Liver (tissue), 10 donors: Measurements from ENCODE around the gene LGALS9C. TPM values are rescaled to one million over a fixed set of nuclear protein-coding genes. Genes with fewer than 3 reads are reported as not detected.
A peak's percentile ranks its signal among the peaks of the same experiment; 100 is the strongest.
"Not testable (repeated sequence)": the region's sequence is repeated elsewhere in the genome, so short reads cannot be mapped to it uniquely, and the experiment has no call there.

Experiments used
- DNase-seq: peaks from one replicate; pipeline ENCODE4 v3.0.0-alpha.2; 2017; ENCODE audit warnings: low spot score
- H3K27ac ChIP-seq, 2 donors: one replicate each; pipeline ENCODE4 v1.7.0; 2013; ENCODE audit warnings: inconsistent platforms in 2 of 2, low read length in 2 of 2, control low read depth in 1 of 2, low read depth in 1 of 2, mild to moderate bottlenecking in 1 of 2
- H3K27me3 ChIP-seq, 4 donors: one replicate each; pipeline versions ENCODE4 v1.6.1 to v1.7.0; 2013; ENCODE audit warnings: low read length in 3 of 4, inconsistent platforms in 1 of 4, mild to moderate bottlenecking in 1 of 4, moderate library complexity in 1 of 4; ENCODE audit not compliant: control insufficient read depth in 4 of 4, insufficient read depth in 4 of 4
- H3K36me3 ChIP-seq, 4 donors: one replicate each; pipeline versions ENCODE4 v1.6.1 to v1.7.0; 2013; ENCODE audit warnings: low read length in 3 of 4, mild to moderate bottlenecking in 3 of 4, low read depth in 1 of 4, moderate library complexity in 1 of 4; ENCODE audit not compliant: control insufficient read depth in 4 of 4, insufficient read depth in 3 of 4
- H3K4me1 ChIP-seq, 4 donors: one replicate each; pipeline versions ENCODE4 v1.6.1 to v1.7.0; 2013; ENCODE audit warnings: low read length in 3 of 4, mild to moderate bottlenecking in 3 of 4, moderate library complexity in 1 of 4; ENCODE audit not compliant: control insufficient read depth in 4 of 4, insufficient read depth in 4 of 4
- H3K4me3 ChIP-seq, 3 donors: one replicate each; pipeline versions ENCODE4 v1.6.1 to v1.7.0; 2013; ENCODE audit warnings: low read length in 3 of 3, control low read depth in 1 of 3, low read depth in 1 of 3, mild to moderate bottlenecking in 1 of 3
- H3K9ac ChIP-seq, 2 donors: one replicate each; pipeline ENCODE4 v1.7.0; 2013; ENCODE audit warnings: low read length in 2 of 2, mild to moderate bottlenecking in 2 of 2, moderate library complexity in 2 of 2, control low read depth in 1 of 2, low read depth in 1 of 2
- H3K9me3 ChIP-seq, 4 donors: one replicate each; pipeline versions ENCODE4 v1.6.1 to v1.7.0; 2013; ENCODE audit warnings: low read length in 3 of 4; ENCODE audit not compliant: control insufficient read depth in 4 of 4
- FOXA1 ChIP-seq: IDR thresholded peaks from 2 replicates; pipeline ENCODE4 v1.6.1; 2016; ENCODE audit warnings: antibody characterized with exemption
- YY1 ChIP-seq: IDR thresholded peaks from 2 replicates; pipeline ENCODE4 v1.6.1; 2016; ENCODE audit warnings: antibody characterized with exemption, mild to moderate bottlenecking
- WGBS: extraction: QIAGEN DNeasy Blood & Tissue Kit; methylation state at CpG from one replicate; pipeline ENCODE4 v1.1.7; 2013; 5-methylcytosine and 5-hydroxymethylcytosine counted together
- polyA plus RNA-seq, 2 donors: library from polyadenylated mRNA; stranded (reverse) in 1 of 2; unstranded in 1 of 2; fragments of 200-250 nt in 1 of 2; fragments of >200 nt in 1 of 2; fragmentation: Nextera tagmentation in 1 of 2; extraction: Ambion mirVana in 1 of 2; gene quantifications; one replicate each; pipeline versions ENCODE4 v1.2.1 to v1.2.3, GENCODE V29; 2013 to 2015
- small RNA-seq: library from RNA; depleted of rRNA; stranded (forward); fragments of <200 nt; gene quantifications from one replicate; pipeline ENCODE3, GENCODE V24; 2014
- total RNA-seq, 2 donors: library from RNA; depleted of rRNA; stranded (reverse); fragments of >200 nt; gene quantifications; one replicate each; pipeline ENCODE4 v1.2.3, GENCODE V29; 2014
- donor health status: healthy.
- donor health status: healthy.
- donor health status: healthy.
- donor health status: healthy.
- donor health status: healthy.

The LGALS9C gene
- total and polyA plus RNA-seq, 4 donors, result 0.18 to 0.25 (median 0.24) TPM; not detected in 1

DNA sequence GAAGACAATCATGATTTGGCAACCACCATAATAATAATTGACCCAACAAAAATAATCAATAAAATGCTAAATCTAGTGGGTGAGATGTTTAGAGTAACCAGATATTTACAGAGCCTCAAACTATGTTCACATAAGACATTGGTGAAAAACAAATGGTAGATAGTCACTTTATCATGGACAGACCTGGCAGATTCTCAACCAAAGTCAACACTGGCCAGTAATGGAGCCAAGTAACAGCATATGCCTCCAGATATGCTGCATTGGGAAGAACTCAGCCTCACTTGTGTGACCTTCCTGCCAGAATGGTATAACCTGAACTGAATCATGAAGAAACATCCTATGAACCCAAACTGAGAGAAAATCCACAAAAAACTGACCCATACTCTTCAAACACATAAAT, 53.8 kb downstream of the LGALS9C start:
- DNase-seq, result not testable (repeated sequence)

DNA sequence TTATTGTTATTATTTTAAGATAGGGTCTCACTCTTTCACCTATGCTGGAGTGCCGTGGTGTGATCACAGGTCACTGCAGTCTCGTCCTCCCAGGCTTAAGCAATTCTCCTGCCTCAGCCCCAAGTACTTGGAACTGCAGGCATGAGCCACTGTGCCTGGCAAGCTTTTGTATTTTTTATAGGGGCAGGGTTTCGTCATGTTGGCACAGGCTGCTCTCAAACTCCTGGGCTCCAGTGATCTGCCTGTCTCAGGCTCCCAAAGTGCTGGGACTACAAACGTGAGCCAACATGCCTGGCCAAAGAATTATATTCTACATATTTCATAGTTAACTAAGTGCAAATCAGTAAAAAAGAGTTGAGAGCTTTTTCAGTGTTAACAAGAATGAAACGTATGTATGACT, 65.6 kb downstream of the LGALS9C start:
- not testable (repeated sequence) for H3K4me3 ChIP-seq, DNase-seq, H3K27ac ChIP-seq, H3K4me1 ChIP-seq, H3K9me3 ChIP-seq, H3K36me3 ChIP-seq, H3K27me3 ChIP-seq, H3K9ac ChIP-seq
- 30% methylated on average over 4 of the region's 5 CpGs for WGBS

More for the DNA sequence above, 53.8 kb downstream of the LGALS9C start:
- not testable (repeated sequence) for H3K9ac ChIP-seq, H3K27ac ChIP-seq, H3K27me3 ChIP-seq, H3K4me3 ChIP-seq, H3K36me3 ChIP-seq, H3K4me1 ChIP-seq, H3K9me3 ChIP-seq
- TF ChIP-seq FOXA1 (peak; percentile 30), YY1 (peak; percentile 42)

DNA sequence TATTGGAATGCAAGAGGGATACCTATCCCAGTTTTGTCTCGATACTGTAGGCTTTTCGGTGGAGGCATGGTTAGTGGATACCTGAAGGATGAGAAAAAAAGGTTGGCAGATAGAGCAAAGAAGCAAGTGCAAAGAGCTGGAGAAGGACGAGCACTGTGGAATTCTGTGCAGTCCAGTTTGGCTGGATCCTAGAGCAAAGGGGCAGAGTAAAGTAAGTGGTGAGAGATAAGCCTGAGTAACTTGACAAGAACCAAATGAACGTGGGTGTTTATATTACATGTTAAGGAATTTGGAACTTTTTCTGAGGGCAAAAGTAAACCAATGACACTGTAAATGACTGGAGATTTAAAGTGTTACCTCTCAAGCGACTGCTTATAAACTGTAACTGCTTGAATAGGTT, 66.3 kb downstream of the LGALS9C start:
- H3K9ac ChIP-seq, H3K4me1 ChIP-seq, H3K36me3 ChIP-seq, H3K9me3 ChIP-seq, H3K27me3 ChIP-seq, DNase-seq, H3K27ac ChIP-seq, H3K4me3 ChIP-seq: not testable (repeated sequence)
- 71% methylated on average over 4 of the region's 5 CpGs for WGBS

Small RNA genes within 50 kb of the gene (small RNA-seq; reads per million reads assigned to genes)
- gene AL353997.1, result not detected
- not detected for gene AL353997.4

Other genes with a start within 250 kb of the LGALS9C start
- 10 to 100 TPM; 73.4 to 90.9 TPM for gene FLII, start 218.1 kb upstream of the LGALS9C start, total RNA-seq
- 10 to 100 TPM; 49.3 to 79.3 TPM for gene FLII, start 218.1 kb upstream of the LGALS9C start, polyA plus RNA-seq
- gene MIEF2, start 216.1 kb upstream of the LGALS9C start, total RNA-seq, result 10 to 100 TPM in 1 of 2 donors, 1 to 10 TPM in 1; 7.4 to 11.1 TPM
- gene MIEF2, start 216.1 kb upstream of the LGALS9C start, polyA plus RNA-seq, result 1 to 10 TPM; 4.1 to 5.8 TPM
- gene TOP3A, start 161.8 kb upstream of the LGALS9C start, total RNA-seq, result 10 to 100 TPM; 18.3 to 37.5 TPM
- 10 to 100 TPM in 1 of 2 donors, 1 to 10 TPM in 1; 6.6 to 10.2 TPM for gene TOP3A, start 161.8 kb upstream of the LGALS9C start, polyA plus RNA-seq
- gene SMCR8, start 161.5 kb upstream of the LGALS9C start, total RNA-seq, result 1 to 10 TPM; 9.0 to 9.7 TPM
- 1 to 10 TPM in 1 of 2 donors, under 1 TPM in 1; 0.76 to 3.2 TPM for gene SMCR8, start 161.5 kb upstream of the LGALS9C start, polyA plus RNA-seq
- 100 to 1,000 TPM in 1 of 2 donors, 10 to 100 TPM in 1; 39.6 to 307 TPM for gene SHMT1, start 113.2 kb upstream of the LGALS9C start, total RNA-seq
- 100 to 1,000 TPM; 343 to 360 TPM for gene SHMT1, start 113.2 kb upstream of the LGALS9C start, polyA plus RNA-seq
- gene EVPLL, start 99.0 kb upstream of the LGALS9C start, total RNA-seq, result 1 to 10 TPM in 1 of 2 donors, not detected in 1; 1.0 TPM
- 1 to 10 TPM in 1 of 2 donors, under 1 TPM in 1; 0.44 to 1.0 TPM for gene EVPLL, start 99.0 kb upstream of the LGALS9C start, polyA plus RNA-seq
- not detected for gene TBC1D28, start 167.6 kb downstream of the LGALS9C start, total RNA-seq
- not detected for gene TBC1D28, start 167.6 kb downstream of the LGALS9C start, polyA plus RNA-seq
- gene FOXO3B, start 205.5 kb downstream of the LGALS9C start, total RNA-seq, result 1 to 10 TPM in 1 of 2 donors, under 1 TPM in 1; 0.89 to 1.8 TPM
- gene FOXO3B, start 205.5 kb downstream of the LGALS9C start, polyA plus RNA-seq, result under 1 TPM; 0.17 to 0.63 TPM